Keratinocyte (primary cell): ENCODE measurements around the gene MRTO4. TPM values are rescaled to one million over a fixed set of nuclear protein-coding genes. Genes with fewer than 3 reads are reported as not detected.

Source experiments
- DNase-seq: peaks from one replicate; pipeline ENCODE4 v3.0.0-alpha.2; 2011; ENCODE audit warnings: low read depth, missing footprints, low spot score
- FAIRE-seq: peaks from 2 replicates; lab custom pipeline; 2011; peaks lifted over from hg19 to GRCh38; lab: Jason Lieb, UNC
- H2AFZ ChIP-seq: 2 replicates; pipeline ENCODE4 v1.6.0; 2012; ENCODE audit warnings: low read length, control low read depth, inconsistent platforms; ENCODE audit not compliant: control insufficient read depth
- H3K27ac ChIP-seq: 2 replicates; pipeline ENCODE4 v1.5.1; 2011; ENCODE audit warnings: low read length; ENCODE audit not compliant: control insufficient read depth, insufficient read depth
- H3K27me3 ChIP-seq: 3 replicates; pipeline ENCODE4 v1.6.0; 2011; ENCODE audit warnings: low read length; ENCODE audit not compliant: control insufficient read depth, insufficient read depth; ENCODE audit errors: extremely low read depth
- H3K36me3 ChIP-seq, 2 experiments: 2 replicates in 1 of 2; 3 replicates in 1 of 2; pipeline ENCODE4 v1.5.1; 2011; ENCODE audit warnings: low read length in 2 of 2, mild to moderate bottlenecking in 1 of 2; ENCODE audit not compliant: control insufficient read depth in 2 of 2, insufficient read depth in 2 of 2; ENCODE audit errors: extremely low read depth in 1 of 2
- H3K4me1 ChIP-seq: 3 replicates; pipeline ENCODE4 v1.5.1; 2011; ENCODE audit warnings: low read length; ENCODE audit not compliant: control insufficient read depth, insufficient read depth; ENCODE audit errors: extremely low read depth
- H3K4me2 ChIP-seq: 3 replicates; pipeline ENCODE4 v1.6.0; 2011; ENCODE audit warnings: low read depth, low read length; ENCODE audit not compliant: control insufficient read depth, insufficient read depth; ENCODE audit errors: extremely low read depth
- H3K4me3 ChIP-seq, 3 experiments: fragments of 200-600 bp in 1 of 3; sonication (generic) in 1 of 3; 2 replicates in 2 of 3; 3 replicates in 1 of 3; pipeline ENCODE4 v1.5.1; 2011 to 2016; ENCODE audit warnings: low read length in 3 of 3, mild to moderate bottlenecking in 3 of 3, control low read depth in 2 of 3, inconsistent platforms in 1 of 3, low read depth in 1 of 3, mixed read lengths in 1 of 3, mixed run types in 1 of 3, moderate library complexity in 1 of 3; ENCODE audit not compliant: control insufficient read depth in 2 of 3, insufficient read depth in 2 of 3; ENCODE audit errors: extremely low read depth in 1 of 3
- H3K79me2 ChIP-seq: 2 replicates; pipeline ENCODE4 v1.6.0; 2012; ENCODE audit warnings: low read length; ENCODE audit not compliant: control insufficient read depth, insufficient read depth
- H3K9ac ChIP-seq: 3 replicates; pipeline ENCODE4 v1.6.0; 2011; ENCODE audit warnings: low read length; ENCODE audit not compliant: control insufficient read depth, insufficient read depth; ENCODE audit errors: extremely low read depth
- H3K9me1 ChIP-seq: 3 replicates; pipeline ENCODE4 v1.6.0; 2011; ENCODE audit warnings: low read length; ENCODE audit not compliant: control insufficient read depth, insufficient read depth; ENCODE audit errors: extremely low read depth
- H3K9me3 ChIP-seq: 2 replicates; pipeline ENCODE4 v1.5.1; 2012; ENCODE audit warnings: low read depth, low read length; ENCODE audit not compliant: control insufficient read depth
- H4K20me1 ChIP-seq: 3 replicates; pipeline ENCODE4 v1.6.0; 2011; ENCODE audit warnings: low read length; ENCODE audit not compliant: control insufficient read depth, insufficient read depth; ENCODE audit errors: extremely low read depth
- CTCF ChIP-seq, 3 experiments: IDR thresholded peaks in 1 of 3; conservative IDR thresholded peaks in 1 of 3; optimal IDR thresholded peaks in 1 of 3; 2 replicates in 2 of 3; 3 replicates in 1 of 3; pipeline versions ENCODE3 to v1.5.1; 2011; ENCODE audit warnings: low read length in 3 of 3, mild to moderate bottlenecking in 3 of 3, moderate library complexity in 2 of 3, control low read depth in 1 of 3, inconsistent platforms in 1 of 3; ENCODE audit not compliant: insufficient read depth in 2 of 3; ENCODE audit errors: extremely low read depth in 1 of 3
- EZH2 ChIP-seq: IDR thresholded peaks from one replicate; pipeline ENCODE4 v1.6.1; 2012; ENCODE audit warnings: inconsistent platforms, mild to moderate bottlenecking, low read length, moderate library complexity
- dilution Hi-C: fragments of 300-500 bp; cut with MboI; formaldehyde crosslinking; loops from one replicate; pipeline ENCODE4 v1.7.0; 2020; ENCODE audit warnings: low sequenced_read_pairs; ENCODE audit not compliant: extremely low pct_ligation_motif_present
- polyA plus RNA-seq, 5 experiments: library from polyadenylated mRNA; depleted of rRNA in 3 of 5; stranded (reverse) in 3 of 5; stranded (forward) in 1 of 5; unstranded in 1 of 5; fragments of >200 nt; gene quantifications; 1 replicate in 1 of 5; 2 replicates in 3 of 5; 3 replicates in 1 of 5; pipeline versions ENCODE4 v1.2.1 to v1.2.3, GENCODE V29; 2011 to 2012; ENCODE audit warnings: missing spikeins in 2 of 5, low read depth in 1 of 5, low replicate concordance in 1 of 5

Gene MRTO4
- polyA plus RNA-seq, 1 donor (not counting 4 experiments of a cell fraction or from before 2014, with no cell fraction given) = 50.2 TPM

GRCh38 chr1:19209439-19209989 is 42.1 kb upstream of the MRTO4 start:
- H4K20me1 ChIP-seq = peaks cover 4% of the 10 kb centered on the region
- peak overlapping the region; percentile 95 for H3K4me2 ChIP-seq
- peak overlapping the region; percentile 97 for H3K9ac ChIP-seq
- H3K4me1 ChIP-seq = peaks cover 27% of the 10 kb centered on the region
- no peak for FAIRE-seq
- peaks cover 0 to 16% of the 10 kb centered on the region in 2 experiments for H3K36me3 ChIP-seq
- H3K27me3 ChIP-seq = no peaks in the 10 kb centered on the region
- H3K9me1 ChIP-seq = no peaks in the 10 kb centered on the region
- H3K4me3 ChIP-seq = peak overlapping the region; percentile 81 to 100 (median 98)
- H3K27ac ChIP-seq = peak overlapping the region; percentile 97
- no peak for DNase-seq
- no peaks in the 10 kb centered on the region for H3K9me3 ChIP-seq
- dilution Hi-C loops = no loop called here
- TF ChIP-seq EZH2 (no peak), CTCF (optimal IDR thresholded peaks at IDR 0.05 in 1 of 3, IDR thresholded peaks at IDR 0.05 in 1 of 3, conservative IDR thresholded peaks at IDR 0.05 in 1 of 3; ENCODE audit: extremely low read depth in 1 of 3, insufficient read depth in 2 of 3, low read length in 3 of 3) (no peak)
- peaks cover 92% of the 10 kb centered on the region for H3K79me2 ChIP-seq
- H2AFZ ChIP-seq = peak overlapping the region; percentile 68

- Histone ChIP-seq H3K27me3 (no peaks in the 10 kb centered on the region), H3K36me3 (peaks cover 0 to 13% of the 10 kb centered on the region in 2 experiments), H3K79me2 (peaks cover 85% of the 10 kb centered on the region), H3K4me3 (peak within 1 kb of the TSS; percentile 81 to 100 (median 98)), H2AFZ (peak within 1 kb of the TSS; percentile 94), H3K9me3 (no peaks in the 10 kb centered on the region), H3K4me2 (peak within 1 kb of the TSS; percentile 97), H3K4me1 (peaks cover 23% of the 10 kb centered on the region), H3K9me1 (no peaks in the 10 kb centered on the region), H3K27ac (peak within 1 kb of the TSS; percentile 97), H4K20me1 (peaks cover 4% of the 10 kb centered on the region), H3K9ac (peak within 1 kb of the TSS; percentile 97)
- dilution Hi-C loops = no loop called here
- DNase-seq (peak; percentile 84), FAIRE-seq (peak; percentile 58)
- TF ChIP-seq CTCF (optimal IDR thresholded peaks at IDR 0.05 in 1 of 3, IDR thresholded peaks at IDR 0.05 in 1 of 3, conservative IDR thresholded peaks at IDR 0.05 in 1 of 3; ENCODE audit: extremely low read depth in 1 of 3, insufficient read depth in 2 of 3, low read length in 3 of 3) (no peak), EZH2 (no peak)
Observed at GRCh38 chr1:19209990-19210771, 41.4 kb upstream of the MRTO4 start, which contains the start of gene UBR4. TSS of gene UBR4 (minus strand) at chr1:19210266. CDS start at chr1:19210248, 18 bp downstream.
